ENCODE results near the gene PAQR8. TPM values are rescaled to one million over a fixed set of nuclear protein-coding genes. Genes with fewer than 3 reads are reported as not detected.
A peak's percentile ranks its signal among the peaks of the same experiment; 100 is the strongest.
"Not testable (repeated sequence)": the region's sequence is repeated elsewhere in the genome, so short reads cannot be mapped to it uniquely, and the experiment has no call there.

PAQR8 gene
- total RNA-seq, 1 experiment from 2014 or later, result 3.6 TPM

DNA sequence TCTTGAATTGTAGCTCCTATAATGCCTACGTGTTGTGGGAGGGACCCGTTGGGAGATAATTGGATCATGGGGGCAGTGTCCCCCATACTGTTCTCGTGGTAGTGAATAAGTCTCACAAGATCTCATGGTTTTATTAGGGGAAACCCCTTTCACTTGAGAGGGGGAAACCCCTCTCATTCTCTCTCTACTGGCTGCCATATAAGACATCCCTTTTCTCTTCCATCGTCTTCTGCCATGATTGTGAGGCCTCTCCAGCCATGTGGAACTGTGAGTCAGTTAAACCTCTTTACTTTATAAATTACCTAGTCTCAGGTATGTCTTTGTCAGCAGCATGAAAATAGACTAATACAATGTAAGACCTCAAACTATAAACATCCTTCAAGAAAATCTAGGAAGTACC, 23.1 kb downstream of the PAQR8 start:
- no peaks in the 10 kb centered on the region for H3K36me3 ChIP-seq (ENCODE audit: control insufficient read depth, insufficient read depth, low read length)
- H3K9me3 ChIP-seq (ENCODE audit: control insufficient read depth, insufficient read depth, low read depth, low read length), result peaks cover 5% of the 10 kb centered on the region; the same call in 1 of the 2 replicates
- ChIA-PET CTCF (no interaction called here), POLR2A (no interaction called here)
- in situ Hi-C loops (cut with HindIII; ENCODE audit: low pct_unique_long_range_greater_than_20kb, low sequenced_read_pairs), result no loop called here
- ATAC-seq (no peak), DNase-seq (ENCODE audit: low read depth, low spot score) (no peak)
- no peaks in the 10 kb centered on the region for H3K27me3 ChIP-seq (ENCODE audit: control insufficient read depth, insufficient read depth, low read length)
- BruUV-seq (replicated peaks), result no TSS peak
- H3K4me3 ChIP-seq (ENCODE audit: low read depth in 2 of 2, low read length in 2 of 2), result no peak overlapping the region
- TF ChIP-seq POLR2AphosphoS5 (IDR thresholded peaks at IDR 0.05; ENCODE audit: low read depth, low read length), result no peak
- TF ChIP-seq SIN3A (IDR thresholded peaks at IDR 0.05; ENCODE audit: borderline replicate concordance, insufficient read depth, low read depth, low read length), result no peak
- no peak for TF ChIP-seq TCF7L2 (IDR thresholded peaks at IDR 0.05; ENCODE audit: low read depth, low read length)
- TF ChIP-seq, protein P1, sequence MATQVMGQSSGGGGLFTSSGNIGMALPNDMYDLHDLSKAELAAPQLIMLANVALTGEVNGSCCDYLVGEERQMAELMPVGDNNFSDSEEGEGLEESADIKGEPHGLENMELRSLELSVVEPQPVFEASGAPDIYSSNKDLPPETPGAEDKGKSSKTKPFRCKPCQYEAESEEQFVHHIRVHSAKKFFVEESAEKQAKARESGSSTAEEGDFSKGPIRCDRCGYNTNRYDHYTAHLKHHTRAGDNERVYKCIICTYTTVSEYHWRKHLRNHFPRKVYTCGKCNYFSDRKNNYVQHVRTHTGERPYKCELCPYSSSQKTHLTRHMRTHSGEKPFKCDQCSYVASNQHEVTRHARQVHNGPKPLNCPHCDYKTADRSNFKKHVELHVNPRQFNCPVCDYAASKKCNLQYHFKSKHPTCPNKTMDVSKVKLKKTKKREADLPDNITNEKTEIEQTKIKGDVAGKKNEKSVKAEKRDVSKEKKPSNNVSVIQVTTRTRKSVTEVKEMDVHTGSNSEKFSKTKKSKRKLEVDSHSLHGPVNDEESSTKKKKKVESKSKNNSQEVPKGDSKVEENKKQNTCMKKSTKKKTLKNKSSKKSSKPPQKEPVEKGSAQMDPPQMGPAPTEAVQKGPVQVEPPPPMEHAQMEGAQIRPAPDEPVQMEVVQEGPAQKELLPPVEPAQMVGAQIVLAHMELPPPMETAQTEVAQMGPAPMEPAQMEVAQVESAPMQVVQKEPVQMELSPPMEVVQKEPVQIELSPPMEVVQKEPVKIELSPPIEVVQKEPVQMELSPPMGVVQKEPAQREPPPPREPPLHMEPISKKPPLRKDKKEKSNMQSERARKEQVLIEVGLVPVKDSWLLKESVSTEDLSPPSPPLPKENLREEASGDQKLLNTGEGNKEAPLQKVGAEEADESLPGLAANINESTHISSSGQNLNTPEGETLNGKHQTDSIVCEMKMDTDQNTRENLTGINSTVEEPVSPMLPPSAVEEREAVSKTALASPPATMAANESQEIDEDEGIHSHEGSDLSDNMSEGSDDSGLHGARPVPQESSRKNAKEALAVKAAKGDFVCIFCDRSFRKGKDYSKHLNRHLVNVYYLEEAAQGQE (IDR thresholded peaks at IDR 0.05; ENCODE audit: insufficient read depth in 1 of 2, low read depth in 2 of 2, low read length in 1 of 2), result no peak
- TF ChIP-seq, protein P2, sequence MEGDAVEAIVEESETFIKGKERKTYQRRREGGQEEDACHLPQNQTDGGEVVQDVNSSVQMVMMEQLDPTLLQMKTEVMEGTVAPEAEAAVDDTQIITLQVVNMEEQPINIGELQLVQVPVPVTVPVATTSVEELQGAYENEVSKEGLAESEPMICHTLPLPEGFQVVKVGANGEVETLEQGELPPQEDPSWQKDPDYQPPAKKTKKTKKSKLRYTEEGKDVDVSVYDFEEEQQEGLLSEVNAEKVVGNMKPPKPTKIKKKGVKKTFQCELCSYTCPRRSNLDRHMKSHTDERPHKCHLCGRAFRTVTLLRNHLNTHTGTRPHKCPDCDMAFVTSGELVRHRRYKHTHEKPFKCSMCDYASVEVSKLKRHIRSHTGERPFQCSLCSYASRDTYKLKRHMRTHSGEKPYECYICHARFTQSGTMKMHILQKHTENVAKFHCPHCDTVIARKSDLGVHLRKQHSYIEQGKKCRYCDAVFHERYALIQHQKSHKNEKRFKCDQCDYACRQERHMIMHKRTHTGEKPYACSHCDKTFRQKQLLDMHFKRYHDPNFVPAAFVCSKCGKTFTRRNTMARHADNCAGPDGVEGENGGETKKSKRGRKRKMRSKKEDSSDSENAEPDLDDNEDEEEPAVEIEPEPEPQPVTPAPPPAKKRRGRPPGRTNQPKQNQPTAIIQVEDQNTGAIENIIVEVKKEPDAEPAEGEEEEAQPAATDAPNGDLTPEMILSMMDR (IDR thresholded peaks at IDR 0.05), result no peak
- H3K4me1 ChIP-seq (ENCODE audit: control insufficient read depth, insufficient read depth, low read length), result peaks cover 9% of the 10 kb centered on the region
- intact Hi-C loops (cut with micrococcal nuclease; ENCODE audit: unreplicated experiment), result no loop called here
- no peak overlapping the region for H3K27ac ChIP-seq (ENCODE audit: low read length)

DNA sequence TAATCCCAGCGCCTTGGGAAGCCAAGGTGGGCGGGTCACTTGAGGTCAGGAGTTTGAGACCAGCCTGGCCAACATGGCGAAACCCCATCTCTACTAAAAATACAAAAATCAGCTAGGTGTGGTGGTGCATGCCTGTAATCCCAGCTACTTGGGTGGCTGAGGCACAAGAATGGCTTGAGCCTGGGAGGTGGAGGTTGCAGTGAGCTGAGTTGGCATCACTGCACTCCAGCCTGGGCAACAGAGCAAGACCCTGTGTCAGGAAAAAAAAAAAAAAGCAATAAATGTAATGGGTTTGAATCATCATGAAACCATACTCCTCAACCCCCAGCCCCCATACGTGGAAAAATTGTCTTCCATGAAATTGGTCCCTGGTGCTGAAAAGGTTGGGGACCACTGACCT, 26.2 kb downstream of the PAQR8 start:
- POLR2A ChIA-PET; H3K27ac ChIP-seq (ENCODE audit: low read length); intact Hi-C loops (cut with micrococcal nuclease; ENCODE audit: unreplicated experiment); H3K36me3 ChIP-seq (ENCODE audit: control insufficient read depth, insufficient read depth, low read length); DNase-seq (ENCODE audit: low read depth, low spot score); H3K4me3 ChIP-seq (ENCODE audit: low read depth in 2 of 2, low read length in 2 of 2); BruUV-seq (replicated peaks); in situ Hi-C loops (cut with HindIII; ENCODE audit: low pct_unique_long_range_greater_than_20kb, low sequenced_read_pairs); ATAC-seq; CTCF ChIA-PET; H3K9me3 ChIP-seq (ENCODE audit: control insufficient read depth, insufficient read depth, low read depth, low read length); H3K27me3 ChIP-seq (ENCODE audit: control insufficient read depth, insufficient read depth, low read length): not testable (repeated sequence)
- peaks cover 15% of the 10 kb centered on the region for H3K4me1 ChIP-seq (ENCODE audit: control insufficient read depth, insufficient read depth, low read length)

DNA sequence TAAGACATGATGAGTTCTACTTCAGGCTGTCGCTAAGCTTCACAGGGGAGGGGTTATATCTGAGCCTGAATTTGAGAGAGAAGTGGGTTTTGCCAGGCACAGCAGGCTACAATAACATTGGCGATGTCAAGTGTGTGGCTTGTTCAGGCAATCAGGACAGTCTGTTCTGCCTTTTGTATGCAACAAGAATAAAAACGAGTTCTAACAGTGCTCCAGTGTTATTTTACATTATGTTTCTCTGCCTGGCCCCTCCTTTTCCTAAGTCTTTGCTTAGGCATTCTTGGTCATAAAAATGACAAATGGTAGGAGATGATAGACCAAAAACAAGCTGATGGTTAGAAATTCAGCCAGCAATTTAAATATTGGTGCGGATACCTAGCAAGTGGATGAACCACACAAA, 26.8 kb downstream of the PAQR8 start:
- ATAC-seq, result no peak
- in situ Hi-C loops (cut with HindIII; ENCODE audit: low pct_unique_long_range_greater_than_20kb, low sequenced_read_pairs), result no loop called here

More for the DNA sequence above, 26.8 kb downstream of the PAQR8 start:
- POLR2A ChIA-PET, result no interaction called here
- peaks cover 5% of the 10 kb centered on the region; the same call in 1 of the 2 replicates for H3K9me3 ChIP-seq (ENCODE audit: control insufficient read depth, insufficient read depth, low read depth, low read length)
- peak overlapping the region; percentile 3; the same call in 1 of the 2 replicates for H3K27ac ChIP-seq (ENCODE audit: low read length)
- TF ChIP-seq TCF7L2 (IDR thresholded peaks at IDR 0.05; ENCODE audit: low read depth, low read length) (no peak), POLR2AphosphoS5 (IDR thresholded peaks at IDR 0.05; ENCODE audit: low read depth, low read length) (no peak), SIN3A (IDR thresholded peaks at IDR 0.05; ENCODE audit: borderline replicate concordance, insufficient read depth, low read depth, low read length) (no peak)
- TF ChIP-seq, protein P2 (IDR thresholded peaks at IDR 0.05), result no peak
- TF ChIP-seq, protein P1 (IDR thresholded peaks at IDR 0.05; ENCODE audit: insufficient read depth in 1 of 2, low read depth in 2 of 2, low read length in 1 of 2), result no peak
- H3K4me3 ChIP-seq (ENCODE audit: low read depth in 2 of 2, low read length in 2 of 2), result no peak overlapping the region
- BruUV-seq (replicated peaks), result no TSS peak
- no peaks in the 10 kb centered on the region for H3K36me3 ChIP-seq (ENCODE audit: control insufficient read depth, insufficient read depth, low read length)
- CTCF ChIA-PET, result no interaction called here
- intact Hi-C loops (cut with micrococcal nuclease; ENCODE audit: unreplicated experiment), result no loop called here
- no peak for DNase-seq (ENCODE audit: low read depth, low spot score)
- no peaks in the 10 kb centered on the region for H3K27me3 ChIP-seq (ENCODE audit: control insufficient read depth, insufficient read depth, low read length)
- peaks cover 15% of the 10 kb centered on the region for H3K4me1 ChIP-seq (ENCODE audit: control insufficient read depth, insufficient read depth, low read length)

Data from Panc1 (cell line).